Calu3 (cell line): Measurements from ENCODE around the gene GPR156. TPM values are rescaled to one million over a fixed set of nuclear protein-coding genes. Genes with fewer than 3 reads are reported as not detected.

Source experiments
- BruUV-seq: library from RNA; stranded (reverse); fragments of 400-500 nt; replicated peaks from 2 replicates; lab custom pipeline; 2021; lab: Mats Ljungman, UMichigan
- CTCF ChIA-PET: fragments of 300-600 bp; sonication (Branson Sonifier 250); formaldehyde crosslinking; loops from one replicate; lab custom pipeline; 2022; ENCODE audit warnings: antibody characterized with exemption; lab: Charles Lee
- DNase-seq: peaks from one replicate; pipeline ENCODE4 v3.0.0; 2022
- H3K27ac Mint-ChIP-seq: one replicate; pipeline ENCODE4 v1.8.0; 2022; ENCODE audit warnings: mixed read lengths; ENCODE audit not compliant: unreplicated experiment
- H3K27me3 Mint-ChIP-seq: one replicate; pipeline ENCODE4 v1.8.0; 2022; ENCODE audit warnings: mixed read lengths; ENCODE audit not compliant: unreplicated experiment
- H3K36me3 Mint-ChIP-seq: one replicate; pipeline ENCODE4 v1.8.0; 2022; ENCODE audit warnings: mild to moderate bottlenecking, moderate library complexity, mixed read lengths; ENCODE audit not compliant: insufficient read depth, unreplicated experiment
- H3K4me1 Mint-ChIP-seq: one replicate; pipeline ENCODE4 v1.8.0; 2022; ENCODE audit warnings: mild to moderate bottlenecking, low read depth, mixed read lengths; ENCODE audit not compliant: unreplicated experiment
- H3K4me3 Mint-ChIP-seq: one replicate; pipeline ENCODE4 v1.8.0; 2022; ENCODE audit warnings: mild to moderate bottlenecking, low read depth, moderate library complexity, mixed read lengths; ENCODE audit not compliant: unreplicated experiment
- H3K9me3 Mint-ChIP-seq: one replicate; pipeline ENCODE4 v1.8.0; 2022; ENCODE audit warnings: low read depth, mixed read lengths; ENCODE audit not compliant: unreplicated experiment
- intact Hi-C: fragments of 100-400 bp; cut with micrococcal nuclease; formaldehyde crosslinking; loops from one replicate; pipeline ENCODE4 v1.10.0; 2022; ENCODE audit not compliant: unreplicated experiment
- total RNA-seq: library from RNA; stranded (reverse); gene quantifications from 2 replicates; pipeline ENCODE4 v1.2.3, GENCODE V29; 2022
- TF ChIP-seq, protein P1 (sequence below): fragments of 200-600 bp; IDR thresholded peaks from one replicate; pipeline ENCODE4 v1.8.0; 2022; ENCODE audit warnings: antibody characterized with exemption; ENCODE audit not compliant: unreplicated experiment

Gene GPR156
- total RNA-seq, 1 experiment from 2014 or later: 0.45 TPM

DNA sequence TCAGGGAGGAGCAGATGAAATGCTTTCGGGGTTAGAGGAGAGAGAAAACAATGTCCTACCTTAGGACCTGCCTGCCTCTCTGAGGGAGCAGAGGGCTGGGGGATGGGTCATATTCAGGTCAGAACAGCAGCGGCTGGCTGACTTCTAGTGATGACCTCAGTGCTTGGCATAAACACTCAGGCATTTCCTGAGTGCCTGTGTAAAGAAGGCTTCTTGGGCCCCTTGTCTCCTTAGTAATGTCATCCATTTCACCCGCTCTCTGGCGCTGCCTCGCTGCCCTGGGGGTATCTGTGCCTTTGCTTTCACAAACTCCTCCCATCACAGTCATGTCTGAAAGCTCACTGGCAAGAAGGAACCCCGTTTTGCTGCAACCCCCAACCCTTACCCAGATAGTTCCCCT, 107.9 kb downstream of the GPR156 start:
- H3K4me1 Mint-ChIP-seq: peaks cover 39% of the 10 kb centered on the region
- TF ChIP-seq, protein P1, sequence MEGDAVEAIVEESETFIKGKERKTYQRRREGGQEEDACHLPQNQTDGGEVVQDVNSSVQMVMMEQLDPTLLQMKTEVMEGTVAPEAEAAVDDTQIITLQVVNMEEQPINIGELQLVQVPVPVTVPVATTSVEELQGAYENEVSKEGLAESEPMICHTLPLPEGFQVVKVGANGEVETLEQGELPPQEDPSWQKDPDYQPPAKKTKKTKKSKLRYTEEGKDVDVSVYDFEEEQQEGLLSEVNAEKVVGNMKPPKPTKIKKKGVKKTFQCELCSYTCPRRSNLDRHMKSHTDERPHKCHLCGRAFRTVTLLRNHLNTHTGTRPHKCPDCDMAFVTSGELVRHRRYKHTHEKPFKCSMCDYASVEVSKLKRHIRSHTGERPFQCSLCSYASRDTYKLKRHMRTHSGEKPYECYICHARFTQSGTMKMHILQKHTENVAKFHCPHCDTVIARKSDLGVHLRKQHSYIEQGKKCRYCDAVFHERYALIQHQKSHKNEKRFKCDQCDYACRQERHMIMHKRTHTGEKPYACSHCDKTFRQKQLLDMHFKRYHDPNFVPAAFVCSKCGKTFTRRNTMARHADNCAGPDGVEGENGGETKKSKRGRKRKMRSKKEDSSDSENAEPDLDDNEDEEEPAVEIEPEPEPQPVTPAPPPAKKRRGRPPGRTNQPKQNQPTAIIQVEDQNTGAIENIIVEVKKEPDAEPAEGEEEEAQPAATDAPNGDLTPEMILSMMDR: no peak
- no peaks in the 10 kb centered on the region for H3K27me3 Mint-ChIP-seq
- H3K4me3 Mint-ChIP-seq: no peak overlapping the region
- H3K9me3 Mint-ChIP-seq: no peaks in the 10 kb centered on the region
- CTCF ChIA-PET: interaction anchor here (1.0 kb wide), 1 partner anchor 30 kb away, joined by 6 read pairs; no protein-coding TSS in a partner anchor
- DNase-seq: peak; percentile 43
- H3K27ac Mint-ChIP-seq: peak overlapping the region; percentile 2
- no peaks in the 10 kb centered on the region for H3K36me3 Mint-ChIP-seq
- BruUV-seq: no TSS peak
- intact Hi-C loops: no loop called here

DNA sequence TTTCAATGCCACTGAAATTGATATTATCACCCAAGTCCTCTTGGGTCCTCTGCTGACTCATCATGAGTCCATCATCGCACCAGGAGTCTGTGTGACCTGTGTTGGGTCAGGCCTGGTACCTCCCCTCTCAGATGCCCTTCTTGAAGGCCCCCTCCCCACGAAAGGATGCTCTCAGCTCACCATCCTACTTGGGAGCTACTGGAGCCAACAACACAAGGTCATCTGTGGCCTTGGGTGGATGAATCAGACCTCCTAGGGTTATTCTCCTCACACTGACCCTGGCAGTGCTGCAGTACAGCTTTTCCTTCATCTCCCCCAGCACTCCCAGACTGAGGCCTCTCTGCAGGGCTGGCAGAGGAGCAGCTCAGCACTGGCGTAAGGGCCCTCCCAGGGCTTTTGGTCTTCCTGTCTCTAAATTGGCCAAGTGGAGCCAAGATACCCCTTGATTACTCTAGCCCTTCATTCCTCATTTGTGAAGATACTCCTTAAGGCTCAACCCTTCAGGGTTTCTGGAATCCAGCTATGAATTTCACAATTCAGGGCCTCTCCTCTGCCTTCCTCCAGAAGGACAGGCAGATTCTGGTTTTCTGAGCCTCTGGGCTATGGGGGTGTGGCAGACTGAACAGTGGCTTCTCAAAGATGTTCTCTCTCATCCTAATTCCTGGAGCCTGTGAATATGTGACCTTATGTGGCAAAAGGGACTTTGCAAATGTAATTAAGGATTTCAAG, 110.0 kb downstream of the GPR156 start:
- Mint-ChIP-seq H3K4me1 (peaks cover 31% of the 10 kb centered on the region), H3K36me3 (no peaks in the 10 kb centered on the region), H3K4me3 (no peak overlapping the region), H3K27ac (no peak overlapping the region), H3K27me3 (no peaks in the 10 kb centered on the region), H3K9me3 (no peaks in the 10 kb centered on the region)
- TF ChIP-seq, protein P1: no peak
- CTCF ChIA-PET: no interaction called here
- no peak for DNase-seq
- BruUV-seq: no TSS peak
- intact Hi-C loops: no loop called here

- TF ChIP-seq, protein P1: no peak
- no peaks in the 10 kb centered on the region for H3K27me3 Mint-ChIP-seq
- no peaks in the 10 kb centered on the region for H3K36me3 Mint-ChIP-seq
- CTCF ChIA-PET: interaction anchor here (0.5 kb wide), 1 partner anchor 103 kb away, joined by 3 read pairs; no protein-coding TSS in a partner anchor
- no peak overlapping the region for H3K27ac Mint-ChIP-seq
- no peaks in the 10 kb centered on the region for H3K9me3 Mint-ChIP-seq
- DNase-seq: no peak
- H3K4me3 Mint-ChIP-seq: no peak overlapping the region
- no TSS peak for BruUV-seq
- H3K4me1 Mint-ChIP-seq: peaks cover 39% of the 10 kb centered on the region
- intact Hi-C loops: no loop called here
These were observed 111.9 kb downstream of the GPR156 start for GRCh38 chr3:120173056-120173675.

DNA sequence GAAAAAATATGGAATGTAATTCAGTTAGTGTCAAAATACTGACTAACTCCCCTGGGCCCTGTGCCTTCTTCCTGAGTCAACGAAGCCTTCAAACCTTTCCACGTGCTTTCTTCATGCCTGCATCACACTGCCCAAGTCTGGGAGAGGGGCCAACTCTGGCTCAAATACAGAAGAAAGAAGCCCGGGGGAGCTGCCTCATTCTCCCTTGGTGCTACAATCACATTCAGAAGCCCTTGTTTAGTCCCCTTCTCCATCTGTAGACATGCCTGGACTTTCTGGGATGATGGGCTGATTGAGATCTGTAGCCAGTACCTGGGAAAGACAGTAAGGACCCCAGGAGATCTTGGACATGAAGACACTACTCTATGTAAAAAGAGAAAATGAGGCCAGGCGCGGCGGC, 113.0 kb downstream of the GPR156 start:
- intact Hi-C loops: no loop called here
- DNase-seq: no peak
- H3K36me3 Mint-ChIP-seq: no peaks in the 10 kb centered on the region
- CTCF ChIA-PET: interaction anchor here (0.7 kb wide), 1 partner anchor 77 kb away, joined by 6 read pairs; no protein-coding TSS in a partner anchor
- H3K9me3 Mint-ChIP-seq: no peaks in the 10 kb centered on the region
- H3K4me1 Mint-ChIP-seq: peaks cover 28% of the 10 kb centered on the region
- no peak overlapping the region for H3K4me3 Mint-ChIP-seq
- TF ChIP-seq, protein P1: no peak
- H3K27me3 Mint-ChIP-seq: no peaks in the 10 kb centered on the region
- no TSS peak for BruUV-seq
- no peak overlapping the region for H3K27ac Mint-ChIP-seq
